Activated B cell treated with CpG ODN at 0.5 μM for 24 hours (primary cell): ENCODE results near the gene TOPAZ1. TPM values are rescaled to one million over a fixed set of nuclear protein-coding genes. Genes with fewer than 3 reads are reported as not detected.

Experiments
- ATAC-seq: fragments of 200-7000 bp; cut with Tn5 transposase; one replicate; pipeline ENCODE4 v1.10.0; 2021; ENCODE audit warnings: low read depth, mild to moderate bottlenecking, moderate library complexity
- CTCF ChIA-PET: fragments of 350-600 bp; sonication (Branson Sonifier 250); formaldehyde crosslinking; loops from one replicate; lab custom pipeline; 2021; ENCODE audit warnings: antibody characterized with exemption; lab: Charles Lee
- POLR2A ChIA-PET: fragments of 350-600 bp; sonication (Branson Sonifier 250); formaldehyde crosslinking; loops from one replicate; lab custom pipeline; 2021; ENCODE audit warnings: antibody characterized with exemption; lab: Charles Lee
- DNase-seq: peaks from one replicate; pipeline ENCODE4 v3.0.0; 2022
- H3K27ac Mint-ChIP-seq: one replicate; pipeline ENCODE4 v1.8.0; 2020; ENCODE audit warnings: mixed read lengths
- H3K27me3 Mint-ChIP-seq: one replicate; pipeline ENCODE4 v1.8.0; 2021; ENCODE audit warnings: mixed read lengths
- H3K36me3 Mint-ChIP-seq: one replicate; pipeline ENCODE4 v1.8.0; 2021; ENCODE audit warnings: low read depth, mixed read lengths
- H3K4me1 Mint-ChIP-seq: one replicate; pipeline ENCODE4 v1.8.0; 2021; ENCODE audit warnings: mixed read lengths
- H3K4me3 Mint-ChIP-seq: one replicate; pipeline ENCODE4 v1.8.0; 2020; ENCODE audit warnings: mild to moderate bottlenecking, mixed read lengths
- H3K9me3 Mint-ChIP-seq: one replicate; pipeline ENCODE4 v1.8.0; 2020; ENCODE audit warnings: mixed read lengths
- intact Hi-C: fragments of 100-400 bp; cut with micrococcal nuclease; formaldehyde crosslinking; loops from one replicate; pipeline ENCODE4 v1.15.1; 2024
- total RNA-seq: library from RNA; stranded (reverse); gene quantifications from 2 replicates; pipeline ENCODE4 v1.2.3, GENCODE V29; 2022
- TF ChIP-seq, protein P1 (sequence below): fragments of 200-600 bp; IDR thresholded peaks from one replicate; pipeline ENCODE4 v1.8.0; 2022; ENCODE audit warnings: antibody characterized with exemption, mild to moderate bottlenecking

TOPAZ1 gene
- total RNA-seq, 1 donor from 2014 or later: not detected

DNA sequence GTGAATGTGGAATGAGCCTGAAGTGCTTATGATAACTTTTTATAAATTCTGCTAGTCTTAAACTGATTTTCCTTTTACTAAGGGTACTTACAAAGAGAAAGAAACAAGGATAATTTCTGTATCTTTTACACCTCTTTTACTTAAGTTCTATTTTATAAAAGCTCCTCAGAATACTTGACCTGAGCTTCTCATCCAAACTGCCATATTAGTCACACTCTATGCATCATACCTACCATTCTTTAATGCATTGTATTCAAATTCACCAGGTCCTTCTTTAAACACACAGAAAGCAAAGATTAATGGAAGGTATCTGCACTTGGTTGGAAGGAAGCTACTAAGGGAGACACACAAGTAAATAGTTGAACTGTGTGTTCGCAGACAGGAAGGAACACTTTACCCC lies 1.6 kb upstream of the TOPAZ1 start:
- POLR2A ChIA-PET: no interaction called here
- Mint-ChIP-seq H3K9me3 (no peaks in the 10 kb centered on the region), H3K4me3 (no peak overlapping the region), H3K36me3 (no peaks in the 10 kb centered on the region), H3K4me1 (peaks cover 4% of the 10 kb centered on the region), H3K27ac (no peak overlapping the region), H3K27me3 (peaks cover 20% of the 10 kb centered on the region)
- CTCF ChIA-PET: no interaction called here
- intact Hi-C loops: no loop called here
- TF ChIP-seq, protein P1, sequence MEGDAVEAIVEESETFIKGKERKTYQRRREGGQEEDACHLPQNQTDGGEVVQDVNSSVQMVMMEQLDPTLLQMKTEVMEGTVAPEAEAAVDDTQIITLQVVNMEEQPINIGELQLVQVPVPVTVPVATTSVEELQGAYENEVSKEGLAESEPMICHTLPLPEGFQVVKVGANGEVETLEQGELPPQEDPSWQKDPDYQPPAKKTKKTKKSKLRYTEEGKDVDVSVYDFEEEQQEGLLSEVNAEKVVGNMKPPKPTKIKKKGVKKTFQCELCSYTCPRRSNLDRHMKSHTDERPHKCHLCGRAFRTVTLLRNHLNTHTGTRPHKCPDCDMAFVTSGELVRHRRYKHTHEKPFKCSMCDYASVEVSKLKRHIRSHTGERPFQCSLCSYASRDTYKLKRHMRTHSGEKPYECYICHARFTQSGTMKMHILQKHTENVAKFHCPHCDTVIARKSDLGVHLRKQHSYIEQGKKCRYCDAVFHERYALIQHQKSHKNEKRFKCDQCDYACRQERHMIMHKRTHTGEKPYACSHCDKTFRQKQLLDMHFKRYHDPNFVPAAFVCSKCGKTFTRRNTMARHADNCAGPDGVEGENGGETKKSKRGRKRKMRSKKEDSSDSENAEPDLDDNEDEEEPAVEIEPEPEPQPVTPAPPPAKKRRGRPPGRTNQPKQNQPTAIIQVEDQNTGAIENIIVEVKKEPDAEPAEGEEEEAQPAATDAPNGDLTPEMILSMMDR: no peak
- ATAC-seq (no peak), DNase-seq (no peak)

DNA sequence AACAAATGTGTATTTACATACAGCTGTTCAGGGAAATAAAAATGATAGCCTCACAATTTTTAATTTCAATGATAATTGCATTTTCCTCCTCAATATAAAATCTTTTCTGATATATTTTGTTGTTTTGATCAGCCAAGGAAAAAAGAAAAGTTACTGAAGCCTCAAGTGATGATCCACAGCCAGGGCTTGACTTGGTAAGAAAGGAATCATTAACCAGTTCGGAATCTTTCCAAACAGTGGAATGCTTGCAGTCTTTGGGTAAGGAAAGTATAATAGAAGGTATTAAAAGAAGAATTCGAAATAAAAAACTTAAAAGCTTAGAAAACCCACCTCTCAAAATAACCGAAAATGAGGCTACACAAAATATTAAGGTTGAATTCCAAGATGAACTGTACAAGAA lies 1.0 kb downstream of the TOPAZ1 start:
- Mint-ChIP-seq H3K27ac (no peak overlapping the region), H3K36me3 (no peaks in the 10 kb centered on the region), H3K9me3 (peaks cover under 1% of the 10 kb centered on the region), H3K27me3 (peaks cover 14% of the 10 kb centered on the region), H3K4me1 (no peaks in the 10 kb centered on the region), H3K4me3 (no peak overlapping the region)
- no peak for ATAC-seq
- TF ChIP-seq, protein P1: no peak
- intact Hi-C loops: no loop called here
- no peak for DNase-seq
- ChIA-PET POLR2A (no interaction called here), CTCF (no interaction called here)

DNA sequence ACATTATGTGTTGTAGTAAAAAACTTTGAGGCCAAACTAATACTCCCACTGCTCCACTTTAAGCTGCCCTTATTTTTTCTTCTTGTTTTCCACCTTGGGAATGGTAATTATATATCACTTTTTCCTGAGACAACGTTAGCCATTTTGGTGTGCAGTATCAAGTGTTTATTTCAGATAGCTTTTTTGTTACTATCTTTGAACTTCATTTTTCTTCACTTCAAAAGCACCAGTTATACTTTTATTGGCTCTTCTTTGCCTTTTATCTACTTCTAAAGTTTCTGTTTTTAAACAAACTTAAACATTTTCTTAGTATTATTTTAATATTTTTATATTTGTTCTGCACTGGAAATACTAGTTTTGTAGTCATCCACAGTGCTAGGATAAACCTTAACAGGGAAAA lies 6.5 kb downstream of the TOPAZ1 start:
- CTCF ChIA-PET: interaction anchor here (1.0 kb wide), 1 partner anchor 10 kb away, joined by 3 read pairs; no protein-coding TSS in a partner anchor

DNA sequence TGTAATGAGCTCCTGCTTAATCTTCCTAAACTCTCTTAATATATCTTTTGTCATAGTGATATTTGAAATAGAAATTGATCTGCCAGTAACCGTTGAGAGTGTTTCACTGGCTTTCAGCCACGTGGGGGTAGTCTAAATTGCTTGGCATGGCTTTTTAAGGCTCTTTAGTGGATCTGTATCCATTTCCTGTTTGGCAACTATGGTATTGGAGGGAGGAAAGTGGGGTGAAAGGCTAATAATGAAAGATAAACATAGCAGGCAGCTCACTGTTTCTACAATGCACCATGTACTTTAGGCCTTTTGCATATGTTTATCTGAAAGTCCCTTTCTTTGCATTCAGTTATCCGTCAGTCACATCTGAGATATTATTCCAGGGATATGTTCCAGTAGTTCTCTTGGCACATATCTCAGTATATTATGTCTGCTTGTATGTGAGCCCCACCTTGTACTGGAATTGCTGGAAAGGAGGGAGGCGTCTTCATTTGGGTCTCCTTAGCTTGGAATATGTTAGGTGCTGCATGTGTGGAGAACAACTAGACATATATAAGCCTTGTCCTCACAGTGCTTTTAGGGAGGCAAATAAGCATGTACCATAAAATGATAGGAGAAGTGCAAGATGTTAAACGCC lies 10.8 kb downstream of the TOPAZ1 start:
- DNase-seq: no peak
- Mint-ChIP-seq H3K36me3 (no peaks in the 10 kb centered on the region), H3K9me3 (peaks cover 10% of the 10 kb centered on the region), H3K4me3 (no peak overlapping the region), H3K27me3 (peaks cover 13% of the 10 kb centered on the region), H3K27ac (no peak overlapping the region), H3K4me1 (no peaks in the 10 kb centered on the region)
- TF ChIP-seq, protein P1: no peak
- no peak for ATAC-seq
- intact Hi-C loops: no loop called here
- ChIA-PET CTCF (no interaction called here), POLR2A (no interaction called here)

More for the DNA sequence above, 6.5 kb downstream of the TOPAZ1 start:
- no peak overlapping the region for H3K4me3 Mint-ChIP-seq
- ATAC-seq (no peak), DNase-seq (no peak)
- peaks cover 14% of the 10 kb centered on the region for H3K27me3 Mint-ChIP-seq
- peaks cover 10% of the 10 kb centered on the region for H3K9me3 Mint-ChIP-seq
- TF ChIP-seq, protein P1: no peak
- intact Hi-C loops: no loop called here
- H3K4me1 Mint-ChIP-seq: no peaks in the 10 kb centered on the region
- H3K27ac Mint-ChIP-seq: no peak overlapping the region
- POLR2A ChIA-PET: no interaction called here
- no peaks in the 10 kb centered on the region for H3K36me3 Mint-ChIP-seq

DNA sequence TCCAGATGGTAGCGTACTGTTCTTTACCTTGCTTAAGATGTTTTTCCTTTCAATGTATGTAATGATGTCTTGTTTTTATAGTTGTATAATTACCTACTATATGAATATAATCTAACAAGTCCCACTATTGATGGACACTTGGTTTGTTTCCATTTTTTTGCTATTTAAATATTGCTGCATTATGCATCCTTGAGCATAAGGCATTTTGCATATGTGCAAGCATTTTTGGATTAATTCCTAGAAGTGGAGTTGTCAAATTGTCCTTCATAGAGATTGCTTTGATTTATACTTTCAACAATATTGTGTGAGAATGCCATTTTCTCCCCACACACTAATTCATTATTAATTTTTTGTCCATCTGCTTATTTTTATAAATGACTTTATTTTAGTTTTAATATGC lies 17.7 kb downstream of the TOPAZ1 start:
- POLR2A ChIA-PET: no interaction called here
- Mint-ChIP-seq H3K27ac (no peak overlapping the region), H3K9me3 (peaks cover 7% of the 10 kb centered on the region), H3K4me3 (no peak overlapping the region), H3K36me3 (no peaks in the 10 kb centered on the region), H3K4me1 (no peaks in the 10 kb centered on the region), H3K27me3 (peaks cover 9% of the 10 kb centered on the region)
- intact Hi-C loops: no loop called here
- ATAC-seq (no peak), DNase-seq (no peak)
- TF ChIP-seq, protein P1: no peak
- CTCF ChIA-PET: no interaction called here
